Neural progenitor cell (in vitro differentiated cells): ENCODE measurements around the gene TRIM2.

Experiments
- EZH2 ChIP-seq: fragments of 200-600 bp; sonication (generic); IDR thresholded peaks from 2 replicates; pipeline ENCODE4 v1.6.1; 2017; ENCODE audit warnings: antibody characterized with exemption, mild to moderate bottlenecking, moderate library complexity
- EZH2phosphoT487 ChIP-seq: fragments of 200-600 bp; sonication (generic); IDR thresholded peaks from 2 replicates; pipeline ENCODE4 v1.6.1; 2017; ENCODE audit warnings: antibody characterized with exemption
- TF ChIP-seq, protein P1 (sequence below): fragments of 200-600 bp; sonication (generic); IDR thresholded peaks from 2 replicates; pipeline ENCODE4 v1.5.1; 2017; ENCODE audit warnings: antibody characterized with exemption, mild to moderate bottlenecking

DNA sequence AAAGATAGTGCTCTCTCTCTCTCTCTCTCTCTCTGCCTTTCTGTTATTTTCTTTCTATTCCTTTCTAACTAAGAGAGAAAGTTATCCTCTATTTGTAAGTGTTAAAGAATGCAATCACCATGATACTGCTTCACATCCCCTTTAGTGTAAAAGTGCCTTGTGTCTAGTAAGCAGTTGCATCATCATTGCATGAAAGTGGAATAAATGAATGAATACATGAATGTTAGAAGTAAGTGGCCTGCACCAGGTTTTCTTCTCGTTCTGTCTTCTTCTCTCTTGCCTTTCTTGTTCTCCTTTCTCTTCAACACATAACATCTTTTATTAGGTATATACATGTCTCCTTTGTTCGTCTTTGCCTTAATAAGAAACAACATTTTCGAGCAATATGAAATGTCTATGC lies 35.2 kb downstream of the TRIM2 start:
- TF ChIP-seq, protein P1, sequence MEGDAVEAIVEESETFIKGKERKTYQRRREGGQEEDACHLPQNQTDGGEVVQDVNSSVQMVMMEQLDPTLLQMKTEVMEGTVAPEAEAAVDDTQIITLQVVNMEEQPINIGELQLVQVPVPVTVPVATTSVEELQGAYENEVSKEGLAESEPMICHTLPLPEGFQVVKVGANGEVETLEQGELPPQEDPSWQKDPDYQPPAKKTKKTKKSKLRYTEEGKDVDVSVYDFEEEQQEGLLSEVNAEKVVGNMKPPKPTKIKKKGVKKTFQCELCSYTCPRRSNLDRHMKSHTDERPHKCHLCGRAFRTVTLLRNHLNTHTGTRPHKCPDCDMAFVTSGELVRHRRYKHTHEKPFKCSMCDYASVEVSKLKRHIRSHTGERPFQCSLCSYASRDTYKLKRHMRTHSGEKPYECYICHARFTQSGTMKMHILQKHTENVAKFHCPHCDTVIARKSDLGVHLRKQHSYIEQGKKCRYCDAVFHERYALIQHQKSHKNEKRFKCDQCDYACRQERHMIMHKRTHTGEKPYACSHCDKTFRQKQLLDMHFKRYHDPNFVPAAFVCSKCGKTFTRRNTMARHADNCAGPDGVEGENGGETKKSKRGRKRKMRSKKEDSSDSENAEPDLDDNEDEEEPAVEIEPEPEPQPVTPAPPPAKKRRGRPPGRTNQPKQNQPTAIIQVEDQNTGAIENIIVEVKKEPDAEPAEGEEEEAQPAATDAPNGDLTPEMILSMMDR = no peak
- TF ChIP-seq EZH2phosphoT487 (no peak), EZH2 (no peak)
